ENCODE measurements around the gene FARS2.

Gene FARS2

GRCh38 chr6:5285081-5285480 is 23.8 kb downstream of the FARS2 start:
- no peak for DNase-seq (ENCODE audit: low read depth in 4 of 4, low spot score in 1 of 4)

GRCh38 chr6:5285526-5285925 is 24.2 kb downstream of the FARS2 start:
- no peak for DNase-seq (ENCODE audit: low read depth in 4 of 4, low spot score in 1 of 4)

GRCh38 chr6:5286780-5287179 is 25.5 kb downstream of the FARS2 start:
- no peak for DNase-seq (ENCODE audit: low read depth in 4 of 4, low spot score in 1 of 4)

GRCh38 chr6:5287205-5287965 is 26.1 kb downstream of the FARS2 start:
- no peak for DNase-seq (ENCODE audit: low read depth in 4 of 4, low spot score in 1 of 4)

- DNase-seq (ENCODE audit: low read depth in 4 of 4, low spot score in 1 of 4), result no peak
Measured at GRCh38 chr6:5287966-5288297, 26.6 kb downstream of the FARS2 start.

GRCh38 chr6:5290097-5290496 is 28.8 kb downstream of the FARS2 start:
- no peak for DNase-seq (ENCODE audit: low read depth in 4 of 4, low spot score in 1 of 4)

GRCh38 chr6:5290500-5290899 is 29.2 kb downstream of the FARS2 start:
- DNase-seq (ENCODE audit: low read depth in 4 of 4, low spot score in 1 of 4), result no peak

GRCh38 chr6:5292154-5292553 is 30.8 kb downstream of the FARS2 start:
- no peak for DNase-seq (ENCODE audit: low read depth in 4 of 4, low spot score in 1 of 4)

GRCh38 chr6:5293692-5294091 is 32.4 kb downstream of the FARS2 start:
- no peak for DNase-seq (ENCODE audit: low read depth in 4 of 4, low spot score in 1 of 4)

- DNase-seq (ENCODE audit: low read depth in 4 of 4, low spot score in 1 of 4), result no peak
Measured at GRCh38 chr6:5294392-5295211, 33.3 kb downstream of the FARS2 start.

- DNase-seq (ENCODE audit: low read depth in 4 of 4, low spot score in 1 of 4), result no peak
Measured at GRCh38 chr6:5295623-5296022, 34.3 kb downstream of the FARS2 start.

GRCh38 chr6:5300206-5300764 is 39.0 kb downstream of the FARS2 start:
- no peak for DNase-seq (ENCODE audit: low read depth in 4 of 4, low spot score in 1 of 4)

- DNase-seq (ENCODE audit: low read depth in 4 of 4, low spot score in 1 of 4), result peak in 2 of 4 experiments; percentile 9 to 32
Measured at GRCh38 chr6:5302220-5302946, 41.1 kb downstream of the FARS2 start.

GRCh38 chr6:5302995-5303622 is 41.8 kb downstream of the FARS2 start:
- DNase-seq (ENCODE audit: low read depth in 4 of 4, low spot score in 1 of 4), result peak in 3 of 4 experiments; percentile 15 to 43 (median 21)

GRCh38 chr6:5303682-5304081 is 42.4 kb downstream of the FARS2 start:
- no peak for DNase-seq (ENCODE audit: low read depth in 4 of 4, low spot score in 1 of 4)

GRCh38 chr6:5305968-5306626 is 44.8 kb downstream of the FARS2 start:
- no peak for DNase-seq (ENCODE audit: low read depth in 4 of 4, low spot score in 1 of 4)

- no peak for DNase-seq (ENCODE audit: low read depth in 4 of 4, low spot score in 1 of 4)
Measured at GRCh38 chr6:5307058-5307457, 45.7 kb downstream of the FARS2 start.

GRCh38 chr6:5308066-5308465 is 46.8 kb downstream of the FARS2 start:
- no peak for DNase-seq (ENCODE audit: low read depth in 4 of 4, low spot score in 1 of 4)

- no peak for DNase-seq (ENCODE audit: low read depth in 4 of 4, low spot score in 1 of 4)
Measured at GRCh38 chr6:5314191-5314865, 53.0 kb downstream of the FARS2 start.

GRCh38 chr6:5315881-5316280 is 54.6 kb downstream of the FARS2 start:
- DNase-seq (ENCODE audit: low read depth in 4 of 4, low spot score in 1 of 4), result no peak

Measured in stimulated activated CD4-positive, alpha-beta T cell treated with anti-CD3 and anti-CD28 coated beads, Interleukin-1b, Interleukin-23, amount 100 ng/mL, for 24 hours (primary cell).